WTC11 (cell line): ENCODE measurements around the gene NKAIN4. TPM values are rescaled to one million over a fixed set of nuclear protein-coding genes. Genes with fewer than 3 reads are reported as not detected.

Experiments used
- ATAC-seq: fragments of 200-7000 bp; cut with Tn5 transposase; 2 replicates; pipeline ENCODE4 v1.10.0; 2021; ENCODE audit warnings: mild to moderate bottlenecking, moderate library complexity
- CTCF ChIA-PET: fragments of 300-600 bp; sonication (Branson Sonifier 250); formaldehyde crosslinking; loops from one replicate; lab custom pipeline; 2021; ENCODE audit warnings: antibody characterized with exemption; lab: Charles Lee
- POLR2A ChIA-PET: fragments of 350-600 bp; sonication (Branson Sonifier 250); formaldehyde crosslinking; loops from one replicate; lab custom pipeline; 2021; ENCODE audit warnings: antibody characterized with exemption; lab: Charles Lee
- DNase-seq: peaks from one replicate; pipeline ENCODE4 v3.0.0; 2021; ENCODE audit warnings: low spot score
- H3K27ac Mint-ChIP-seq: 2 replicates; pipeline ENCODE4 v1.8.0; 2021; ENCODE audit warnings: mixed read lengths
- H3K27me3 Mint-ChIP-seq: 2 replicates; pipeline ENCODE4 v1.8.0; 2021; ENCODE audit warnings: low read depth, mild to moderate bottlenecking, moderate library complexity, mixed read lengths
- H3K36me3 Mint-ChIP-seq: 2 replicates; pipeline ENCODE4 v1.8.0; 2021; ENCODE audit warnings: mixed read lengths
- H3K4me1 Mint-ChIP-seq: 2 replicates; pipeline ENCODE4 v1.8.0; 2022; ENCODE audit warnings: mixed read lengths
- H3K4me3 Mint-ChIP-seq: 2 replicates; pipeline ENCODE4 v1.8.0; 2021; ENCODE audit warnings: mild to moderate bottlenecking, moderate library complexity, mixed read lengths
- H3K9me3 Mint-ChIP-seq: 2 replicates; pipeline ENCODE4 v1.8.0; 2021; ENCODE audit warnings: mixed read lengths
- ATF6 ChIP-seq: sonication (generic); formaldehyde crosslinking; IDR thresholded peaks from 2 replicates; pipeline ENCODE4 v1.8.1; 2023; ENCODE audit warnings: mild to moderate bottlenecking, missing genetic modification reagents
- CDX4 ChIP-seq: fragments of 250-450 bp; sonication (Bioruptor Pico); IDR thresholded peaks from 2 replicates; pipeline ENCODE4 v1.9.0; 2021; ENCODE audit warnings: moderate library complexity, mild to moderate bottlenecking, inconsistent platforms, borderline replicate concordance
- E2F4 ChIP-seq: sonication (generic); formaldehyde crosslinking; IDR thresholded peaks from 2 replicates; pipeline ENCODE4 v1.8.1; 2022; ENCODE audit warnings: low read depth, mild to moderate bottlenecking, moderate library complexity, missing genetic modification reagents, borderline replicate concordance
- FOXP1 ChIP-seq: sonication (generic); formaldehyde crosslinking; IDR thresholded peaks from 2 replicates; pipeline ENCODE4 v1.8.0; 2022; ENCODE audit warnings: missing genetic modification reagents, mild to moderate bottlenecking, moderate library complexity, borderline replicate concordance
- HMGA2 ChIP-seq: fragments of 250-450 bp; sonication (Bioruptor Pico); IDR thresholded peaks from 2 replicates; pipeline ENCODE4 v1.4.0; 2021; ENCODE audit warnings: mild to moderate bottlenecking, moderate library complexity
- JAZF1 ChIP-seq: fragments of 250-450 bp; sonication (Bioruptor Pico); IDR thresholded peaks from 2 replicates; pipeline ENCODE4 v1.9.0; 2021; ENCODE audit warnings: moderate library complexity, mild to moderate bottlenecking, inconsistent platforms
- NFATC4 ChIP-seq: fragments of 250-450 bp; sonication (Bioruptor Pico); IDR thresholded peaks from 2 replicates; pipeline ENCODE4 v1.9.0; 2021; ENCODE audit warnings: mild to moderate bottlenecking
- PRRX2 ChIP-seq: fragments of 250-450 bp; sonication (Bioruptor Pico); IDR thresholded peaks from 2 replicates; pipeline ENCODE4 v1.8.0; 2021; ENCODE audit warnings: mild to moderate bottlenecking
- TEAD4 ChIP-seq: sonication (generic); formaldehyde crosslinking; IDR thresholded peaks from 2 replicates; pipeline ENCODE4 v1.8.0; 2022; ENCODE audit warnings: mild to moderate bottlenecking, missing genetic modification reagents
- ZNF138 ChIP-seq: sonication (generic); formaldehyde crosslinking; conservative IDR thresholded peaks from 2 replicates; pipeline ENCODE4 v1.8.1; 2022; ENCODE audit warnings: mild to moderate bottlenecking, moderate library complexity, missing genetic modification reagents
- ZNF263 ChIP-seq: sonication (generic); formaldehyde crosslinking; IDR thresholded peaks from 2 replicates; pipeline ENCODE4 v1.8.1; 2022; ENCODE audit warnings: low read depth, mild to moderate bottlenecking, moderate library complexity, missing genetic modification reagents
- total RNA-seq: library from RNA; stranded (reverse); gene quantifications from 3 replicates; pipeline ENCODE4 v1.2.3, GENCODE V29; 2021
- TF ChIP-seq, protein P1 (sequence below): fragments of 250-450 bp; sonication (Bioruptor Pico); IDR thresholded peaks from 2 replicates; pipeline ENCODE4 v2.1.2; 2022; ENCODE audit warnings: mild to moderate bottlenecking, moderate library complexity
- TF ChIP-seq, protein P2 (sequence below): fragments of 250-450 bp; sonication (Bioruptor Pico); conservative IDR thresholded peaks from 2 replicates; pipeline ENCODE4 v1.9.0; 2021; ENCODE audit warnings: mild to moderate bottlenecking

The NKAIN4 gene
- total RNA-seq, 1 experiment from 2014 or later: 7.2 TPM

GRCh38 chr20:63277466-63278272 is 23.4 kb upstream of the NKAIN4 start (continued):
- TF ChIP-seq ATF6 (CRISPR knock-in tag) (no peak), CDX4 (CRISPR knock-in tag) (no peak), FOXP1 (no peak)
- TF ChIP-seq, all 79 proteins: peak for 0

DNA sequence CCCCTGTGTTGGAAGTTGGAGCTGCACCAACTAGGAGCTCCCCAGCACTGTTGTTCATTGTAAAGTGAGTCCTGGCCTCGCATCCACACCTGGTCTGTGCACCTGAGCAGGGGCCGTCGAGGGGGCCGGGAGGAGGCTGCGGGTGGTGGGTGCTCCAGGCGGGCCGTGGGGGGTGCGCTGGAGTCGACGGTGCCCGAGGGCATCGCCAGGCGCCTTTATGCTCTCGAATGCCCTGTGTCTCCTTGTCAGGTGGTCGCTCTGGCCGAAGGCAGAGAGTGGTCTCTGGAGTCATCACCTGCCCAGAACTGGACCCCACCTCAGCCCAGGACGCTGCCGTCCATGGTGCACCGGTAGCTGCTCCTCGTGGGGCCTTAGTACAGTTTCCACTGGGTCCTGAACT is 22.7 kb upstream of the NKAIN4 start:
- H3K9me3 Mint-ChIP-seq: no peaks in the 10 kb centered on the region
- H3K27ac Mint-ChIP-seq: no peak overlapping the region
- CTCF ChIA-PET: interaction anchor here (0.5 to 1.2 kb wide), 6 partner anchors 14 to 704 kb away, joined by 3 to 5 read pairs (median 3); no protein-coding TSS in a partner anchor
- POLR2A ChIA-PET: no interaction called here
- ATAC-seq: no peak
- H3K27me3 Mint-ChIP-seq: no peaks in the 10 kb centered on the region
- no peak for DNase-seq
- TF ChIP-seq E2F4 (CRISPR knock-in tag) (no peak), PRRX2 (CRISPR knock-in tag) (no peak), HMGA2 (CRISPR knock-in tag) (no peak), ZNF138 (CRISPR knock-in tag) (no peak)
- H3K4me1 Mint-ChIP-seq: peaks cover 9% of the 10 kb centered on the region
- H3K36me3 Mint-ChIP-seq: peaks cover 27% of the 10 kb centered on the region
- H3K4me3 Mint-ChIP-seq: no peak overlapping the region

GRCh38 chr20:63275825-63276224 is 21.6 kb upstream of the NKAIN4 start:
- no peak overlapping the region for H3K27ac Mint-ChIP-seq
- H3K36me3 Mint-ChIP-seq: peaks cover 27% of the 10 kb centered on the region
- H3K4me3 Mint-ChIP-seq: no peak overlapping the region
- ChIA-PET CTCF (interaction anchor here (1.2 kb wide), 1 partner anchor 53 kb away, joined by 4 read pairs; no protein-coding TSS in a partner anchor), POLR2A (no interaction called here)
- H3K27me3 Mint-ChIP-seq: no peaks in the 10 kb centered on the region
- H3K4me1 Mint-ChIP-seq: peaks cover 14% of the 10 kb centered on the region
- no peaks in the 10 kb centered on the region for H3K9me3 Mint-ChIP-seq
- ATAC-seq (no peak), DNase-seq (no peak)
- TF ChIP-seq E2F4 (CRISPR knock-in tag) (no peak), ZNF263 (no peak), NFATC4 (CRISPR knock-in tag) (no peak), TEAD4 (CRISPR knock-in tag) (no peak)
- TF ChIP-seq, all 79 proteins: peak for 0

DNA sequence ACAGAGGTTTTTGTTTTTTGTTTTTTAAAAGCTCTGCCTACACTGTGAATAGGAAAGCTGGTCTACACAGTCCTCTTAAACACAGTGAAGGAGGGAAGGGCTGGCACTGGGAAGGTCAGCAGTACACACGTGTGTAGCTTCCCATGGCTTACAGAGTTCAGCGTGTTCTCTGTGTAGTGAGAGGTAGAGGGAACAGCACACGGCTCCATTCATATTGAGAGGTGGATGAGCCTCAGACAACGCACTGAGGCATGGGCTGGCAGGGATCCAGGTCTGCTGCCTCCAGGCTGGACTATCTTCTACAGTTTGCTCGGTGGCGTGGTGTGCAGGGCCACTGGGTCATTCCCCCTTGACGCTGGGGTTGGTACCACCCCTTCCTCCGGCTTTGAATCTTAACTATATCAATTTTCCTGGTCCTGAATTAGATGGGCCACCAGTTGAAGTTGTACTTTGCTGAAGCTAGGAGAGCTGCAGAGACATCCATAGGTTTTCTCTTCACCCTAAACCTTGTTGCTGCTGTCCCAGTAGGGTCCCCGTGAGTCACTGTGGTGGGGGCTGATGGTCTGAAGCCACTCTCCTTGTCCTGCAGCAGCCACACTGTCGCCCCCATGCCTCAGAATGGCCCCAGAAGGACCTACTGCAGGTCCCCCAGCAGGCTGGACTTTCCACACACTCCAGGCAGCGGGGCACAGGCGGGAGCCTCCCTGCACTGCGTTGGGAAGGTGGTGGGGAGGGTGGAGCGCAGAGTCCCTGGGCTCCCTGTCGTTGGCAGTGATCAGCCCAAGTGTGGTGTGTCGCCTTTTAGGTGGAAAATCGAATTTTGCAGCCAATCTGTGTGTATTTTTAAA is 20.3 kb upstream of the NKAIN4 start:
- ChIA-PET CTCF (interaction anchor here (1.1 kb wide), 1 partner anchor 51 kb away, joined by 4 read pairs; no protein-coding TSS in a partner anchor), POLR2A (no interaction called here)
- H3K9me3 Mint-ChIP-seq: no peaks in the 10 kb centered on the region
- ATAC-seq (no peak), DNase-seq (no peak)
- peak overlapping the region; percentile 47 for H3K4me3 Mint-ChIP-seq
- peaks cover 24% of the 10 kb centered on the region for H3K36me3 Mint-ChIP-seq
- no peak overlapping the region for H3K27ac Mint-ChIP-seq
- TF ChIP-seq, protein P1, sequence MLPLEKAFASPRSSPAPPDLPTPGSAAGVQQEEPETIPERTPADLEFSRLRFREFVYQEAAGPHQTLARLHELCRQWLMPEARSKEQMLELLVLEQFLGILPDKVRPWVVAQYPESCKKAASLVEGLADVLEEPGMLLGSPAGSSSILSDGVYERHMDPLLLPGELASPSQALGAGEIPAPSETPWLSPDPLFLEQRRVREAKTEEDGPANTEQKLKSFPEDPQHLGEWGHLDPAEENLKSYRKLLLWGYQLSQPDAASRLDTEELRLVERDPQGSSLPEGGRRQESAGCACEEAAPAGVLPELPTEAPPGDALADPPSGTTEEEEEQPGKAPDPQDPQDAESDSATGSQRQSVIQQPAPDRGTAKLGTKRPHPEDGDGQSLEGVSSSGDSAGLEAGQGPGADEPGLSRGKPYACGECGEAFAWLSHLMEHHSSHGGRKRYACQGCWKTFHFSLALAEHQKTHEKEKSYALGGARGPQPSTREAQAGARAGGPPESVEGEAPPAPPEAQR (CRISPR knock-in tag): no peak
- no peak for TF ChIP-seq JAZF1 (CRISPR knock-in tag)
- TF ChIP-seq, protein P2, sequence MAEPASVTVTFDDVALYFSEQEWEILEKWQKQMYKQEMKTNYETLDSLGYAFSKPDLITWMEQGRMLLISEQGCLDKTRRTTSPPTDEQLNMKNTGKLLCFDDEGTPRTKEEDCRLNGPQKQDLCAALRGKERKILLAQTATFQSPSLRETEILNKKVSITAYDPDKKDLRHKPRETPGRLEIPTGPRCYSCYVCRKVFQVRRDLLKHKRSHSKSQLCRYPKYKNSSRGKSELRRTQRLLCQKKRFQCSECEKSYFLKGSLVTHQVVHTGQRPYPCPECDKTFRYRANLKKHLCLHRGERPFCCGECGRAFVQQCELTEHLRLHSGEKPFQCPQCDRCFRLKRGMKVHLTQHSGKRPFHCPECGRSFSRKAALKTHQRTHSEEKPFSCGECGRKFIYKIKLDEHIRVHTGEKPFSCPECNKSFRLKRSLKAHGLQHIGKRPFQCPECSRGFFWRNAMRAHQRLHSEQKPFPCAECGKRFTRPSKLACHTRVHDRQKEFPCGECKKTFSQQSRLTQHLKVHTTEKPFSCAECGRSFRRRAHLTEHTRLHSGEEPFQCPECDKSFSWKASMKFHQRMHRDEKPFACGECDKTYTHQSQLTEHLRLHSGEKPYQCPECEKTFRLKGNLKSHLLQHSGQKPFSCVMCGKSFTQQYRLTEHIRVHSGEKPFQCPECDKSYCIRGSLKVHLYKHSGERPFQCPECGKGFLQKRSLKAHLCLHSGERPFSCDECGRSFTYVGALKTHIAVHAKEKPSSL (CRISPR knock-in tag): no peak
- H3K27me3 Mint-ChIP-seq: no peaks in the 10 kb centered on the region
- H3K4me1 Mint-ChIP-seq: peaks cover 14% of the 10 kb centered on the region
